Dermis microvascular lymphatic vessel endothelial cell (primary cell): ENCODE measurements around the gene KDM4C. TPM values are rescaled to one million over a fixed set of nuclear protein-coding genes. Genes with fewer than 3 reads are reported as not detected.
A peak's percentile ranks its signal among the peaks of the same experiment; 100 is the strongest.

ENCODE experiments used
- DNase-seq, 2 donors: peaks; one replicate each; pipeline versions ENCODE4 v3.0.0 to v3.0.0-alpha.2; 2010; ENCODE audit warnings: low read depth in 2 of 2
- total RNA-seq: library from RNA; depleted of rRNA; stranded (reverse); fragments of >200 nt; gene quantifications from 2 replicates; pipeline ENCODE4 v1.2.1, GENCODE V29; 2014

Gene KDM4C
- total RNA-seq, 1 donor from 2014 or later: 16.0 TPM

DNA sequence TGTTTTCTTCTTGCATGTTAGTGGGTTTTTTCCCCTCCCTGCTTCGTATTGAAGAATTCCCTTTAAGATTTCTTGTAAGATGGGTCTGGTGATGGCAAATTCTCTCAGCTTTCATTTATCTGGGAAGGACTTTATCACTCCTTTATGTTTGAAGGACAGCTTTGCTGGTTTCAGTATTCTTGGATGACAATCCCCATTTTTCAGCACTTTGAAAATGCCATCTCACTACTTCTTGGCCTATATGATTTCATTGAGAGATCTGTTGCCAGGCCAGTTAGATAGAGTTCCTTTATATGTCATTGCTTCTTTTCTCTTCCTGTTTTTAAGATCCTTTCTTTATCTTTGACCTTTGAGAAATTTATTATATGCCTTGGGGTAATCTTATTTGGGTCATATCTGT, 106.3 kb downstream of the KDM4C start:
- no peak for DNase-seq

- no peak for DNase-seq
Observed at GRCh38 chr9:6869081-6869948, 111.5 kb downstream of the KDM4C start.

DNA sequence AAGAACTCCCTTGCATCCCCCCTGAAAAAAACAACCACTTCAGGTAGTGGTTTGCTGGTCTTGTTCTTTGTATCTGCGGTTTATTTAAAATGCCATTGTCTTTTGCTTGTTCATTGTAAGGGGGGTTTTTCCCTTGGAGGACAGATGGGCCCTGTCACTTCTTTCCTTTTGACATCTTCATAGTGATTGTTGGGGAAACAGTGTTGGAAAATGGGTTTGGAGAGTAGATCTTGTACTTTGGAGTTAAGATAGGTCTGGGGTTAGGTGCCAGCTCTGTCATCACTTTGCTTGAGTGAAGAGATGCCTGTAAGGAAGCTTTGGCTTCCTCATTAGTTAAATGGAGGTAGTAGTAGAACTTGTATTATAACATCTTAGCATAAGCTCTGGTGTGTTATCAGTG, 112.4 kb downstream of the KDM4C start:
- no peak for DNase-seq

DNA sequence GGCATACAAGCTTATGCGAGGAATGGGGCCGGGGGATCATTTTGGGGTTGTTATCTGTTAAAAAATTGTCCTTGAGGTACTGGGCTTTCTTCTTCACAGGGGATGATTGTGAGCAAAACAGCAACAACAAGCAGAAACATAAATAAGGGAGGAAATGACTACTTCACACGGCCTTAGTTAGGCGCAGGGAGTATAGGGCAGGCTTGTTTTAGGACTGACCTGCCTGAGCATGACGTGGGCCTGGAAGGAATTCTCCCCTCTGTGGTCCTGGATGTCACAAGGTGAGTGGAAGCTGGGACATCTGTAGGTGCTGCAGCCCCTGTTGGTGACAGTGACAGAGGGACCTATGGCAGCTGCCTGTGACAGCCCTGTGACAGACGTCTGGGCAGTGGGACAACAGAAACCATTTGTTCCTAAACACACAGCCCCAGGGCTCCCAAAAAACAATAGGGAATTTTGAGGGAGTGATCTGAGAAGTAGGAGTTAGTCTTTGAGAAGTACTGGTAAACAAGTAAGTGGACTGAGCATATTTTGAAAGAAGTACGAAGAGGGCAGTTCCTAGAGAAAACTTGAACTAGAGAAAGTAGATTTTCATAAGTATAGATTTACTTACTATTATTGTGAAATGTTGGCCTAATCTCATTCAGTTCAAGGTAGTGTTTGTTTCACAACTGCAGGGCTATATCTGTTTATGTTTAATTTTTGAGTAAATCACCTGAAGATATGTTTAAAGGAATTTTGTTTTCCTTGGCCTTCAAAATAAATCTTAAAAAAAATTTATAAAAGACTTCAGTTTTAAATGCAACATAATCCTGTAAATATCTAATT, 113.1 kb downstream of the KDM4C start:
- DNase-seq: no peak

- peak; percentile 16 to 72 for DNase-seq
Observed at GRCh38 chr9:6873857-6874256, 116.1 kb downstream of the KDM4C start.

- no peak for DNase-seq
Observed at GRCh38 chr9:6876195-6876894, 118.6 kb downstream of the KDM4C start.

- no peak for DNase-seq
Observed at GRCh38 chr9:6877671-6878161, 119.9 kb downstream of the KDM4C start.

- no peak for DNase-seq
Observed at GRCh38 chr9:6880626-6881025, 122.9 kb downstream of the KDM4C start.

- no peak for DNase-seq
Observed at GRCh38 chr9:6884101-6884500, 126.3 kb downstream of the KDM4C start.

GRCh38 chr9:6884990-6885389, 127.2 kb downstream of the KDM4C start:
- no peak for DNase-seq

DNA sequence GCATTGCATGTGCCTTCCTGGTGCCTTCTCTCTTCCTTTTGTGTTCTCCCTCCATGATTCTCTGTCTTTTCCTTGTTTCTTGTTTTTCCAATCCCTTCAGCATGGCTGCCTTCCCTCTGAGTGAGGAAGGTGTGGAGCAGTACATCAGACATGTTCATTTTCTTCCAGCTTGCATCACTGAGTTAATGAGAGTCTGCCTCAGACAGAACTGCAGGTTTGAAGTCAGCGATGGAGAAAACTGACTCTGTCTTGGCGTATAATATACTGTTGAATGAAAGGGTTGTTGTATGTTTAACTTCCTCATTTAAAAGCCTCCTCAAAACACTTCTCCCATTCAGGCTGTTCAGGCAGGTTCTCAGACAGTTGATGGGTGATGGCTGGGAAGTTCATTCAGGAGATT, 129.3 kb downstream of the KDM4C start:
- DNase-seq: no peak

DNA sequence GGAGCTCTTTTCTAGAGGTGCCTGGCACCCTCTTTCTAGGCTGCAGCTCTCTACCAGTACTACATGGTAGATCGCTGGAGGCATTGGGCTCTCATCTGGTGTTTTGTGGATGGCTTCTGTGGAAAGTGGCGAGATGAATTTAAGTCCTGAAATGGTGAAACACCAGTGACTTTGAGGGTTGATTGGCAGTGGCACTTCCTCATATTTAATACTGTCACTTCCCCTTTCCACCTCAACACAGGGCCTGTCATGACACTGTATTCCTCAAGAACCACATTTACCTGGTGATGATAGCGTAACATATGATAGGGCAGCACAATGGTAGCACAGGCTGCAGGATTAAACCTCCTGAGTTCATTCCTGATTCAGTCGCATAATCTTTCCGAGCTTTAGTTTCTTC, 132.1 kb downstream of the KDM4C start:
- DNase-seq: no peak

DNA sequence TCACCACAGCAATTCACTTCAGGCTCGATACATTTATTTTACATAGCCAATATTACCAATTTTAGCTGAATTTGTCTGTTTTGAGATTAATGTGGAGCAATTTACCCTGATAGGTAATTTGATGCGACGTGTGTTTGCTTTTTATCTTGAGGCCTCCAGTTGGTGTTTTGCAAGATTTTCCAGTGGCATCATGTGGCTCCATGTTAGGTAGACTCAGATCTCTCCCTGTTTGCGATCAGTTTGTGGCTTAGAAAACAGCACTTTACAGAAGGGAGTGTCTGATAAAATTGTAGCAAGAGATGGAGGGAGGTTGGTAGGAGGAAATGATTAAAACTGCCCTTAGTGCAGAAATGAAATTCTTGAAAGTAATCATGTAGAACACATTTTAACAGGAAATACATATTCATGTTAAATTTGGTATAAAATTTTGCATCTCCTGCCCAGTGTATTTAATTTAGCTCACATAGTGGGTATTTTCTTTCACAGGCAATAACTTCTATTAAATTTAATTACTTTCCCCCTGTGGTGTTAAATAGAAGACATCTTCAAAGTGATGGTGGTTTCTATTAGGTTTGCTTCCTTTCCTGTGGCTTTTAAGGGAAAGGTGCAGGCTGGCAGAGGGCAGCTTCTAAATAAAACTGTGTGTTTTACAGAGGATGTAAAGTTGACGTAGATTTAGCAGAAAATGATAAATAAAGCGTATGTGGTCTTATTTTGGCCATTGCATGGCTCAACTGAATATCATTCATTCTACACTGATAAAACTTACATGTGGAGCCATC, 135.8 kb downstream of the KDM4C start:
- DNase-seq: no peak

GRCh38 chr9:6894135-6894534, 136.4 kb downstream of the KDM4C start:
- no peak for DNase-seq

GRCh38 chr9:6895754-6896153, 138.0 kb downstream of the KDM4C start:
- no peak for DNase-seq

- DNase-seq: peak in 1 of 2 donors; percentile 14
Observed at GRCh38 chr9:6896562-6896961, 138.8 kb downstream of the KDM4C start.

DNA sequence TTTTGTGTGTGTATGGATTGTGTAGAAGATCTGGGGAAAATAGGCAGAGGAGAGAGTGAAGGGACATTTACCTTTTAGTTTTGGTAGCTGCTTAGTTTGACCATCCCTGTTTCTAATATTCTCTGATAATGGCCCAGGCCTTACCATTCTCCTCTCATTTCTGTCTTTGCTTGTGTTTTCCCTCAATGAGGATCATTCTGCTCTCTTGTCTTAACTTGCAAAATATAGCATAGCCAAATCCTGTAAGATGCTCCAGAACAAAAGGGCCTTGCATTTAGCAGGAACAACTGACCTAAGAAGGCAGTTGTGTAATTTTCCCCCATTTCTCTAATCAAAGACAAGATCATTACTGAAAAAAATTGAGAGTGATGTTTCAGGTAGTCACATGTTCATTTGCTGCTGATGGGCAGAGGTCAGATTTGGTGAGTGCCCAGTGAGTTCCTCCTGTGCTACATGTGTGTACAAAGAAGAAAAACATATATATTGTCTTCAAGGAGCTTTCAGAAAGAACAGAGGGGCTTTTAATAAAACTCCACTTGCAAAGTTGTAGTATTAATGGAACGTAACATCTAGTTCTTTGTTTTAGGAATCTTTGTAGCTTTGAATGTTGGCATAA, 139.5 kb downstream of the KDM4C start:
- no peak for DNase-seq

DNA sequence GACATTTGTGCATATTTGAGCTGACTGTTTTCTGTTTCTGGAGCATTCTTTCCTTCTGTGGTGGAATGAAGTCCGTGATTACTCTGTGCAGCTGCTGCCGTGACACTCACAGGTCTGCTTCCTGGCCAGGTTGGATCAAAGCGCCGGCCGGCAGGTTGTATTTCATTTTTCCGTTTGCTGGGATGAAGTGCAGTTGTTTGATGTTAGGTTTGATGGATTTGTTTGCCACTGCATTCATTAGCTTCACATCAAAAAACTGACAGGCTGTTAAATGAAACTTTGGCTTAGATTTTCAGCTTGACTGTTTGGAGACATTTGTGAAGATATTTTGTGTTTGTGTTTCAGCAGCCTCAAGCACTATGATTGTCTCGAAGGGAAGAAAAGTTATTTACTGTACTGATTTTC, 140.1 kb downstream of the KDM4C start:
- DNase-seq: no peak

DNA sequence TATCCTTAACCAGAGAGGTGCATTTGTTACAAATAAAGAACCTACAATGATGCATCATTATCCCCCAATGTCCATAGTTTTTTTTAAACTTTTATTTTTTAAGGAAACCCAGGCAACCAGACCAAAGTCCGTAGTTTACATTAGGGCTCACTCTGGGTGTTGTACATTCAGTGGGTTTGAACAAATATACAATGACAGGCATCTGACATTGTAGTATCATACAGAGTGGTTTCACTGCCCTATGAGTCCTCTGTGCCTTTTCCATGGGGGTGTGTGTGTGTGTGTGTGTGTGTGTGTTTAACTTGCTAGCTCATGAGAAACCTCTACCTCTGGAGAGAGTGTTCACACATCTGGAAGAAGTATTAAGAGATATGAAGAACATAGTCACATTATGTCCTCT, 141.5 kb downstream of the KDM4C start:
- no peak for DNase-seq

DNA sequence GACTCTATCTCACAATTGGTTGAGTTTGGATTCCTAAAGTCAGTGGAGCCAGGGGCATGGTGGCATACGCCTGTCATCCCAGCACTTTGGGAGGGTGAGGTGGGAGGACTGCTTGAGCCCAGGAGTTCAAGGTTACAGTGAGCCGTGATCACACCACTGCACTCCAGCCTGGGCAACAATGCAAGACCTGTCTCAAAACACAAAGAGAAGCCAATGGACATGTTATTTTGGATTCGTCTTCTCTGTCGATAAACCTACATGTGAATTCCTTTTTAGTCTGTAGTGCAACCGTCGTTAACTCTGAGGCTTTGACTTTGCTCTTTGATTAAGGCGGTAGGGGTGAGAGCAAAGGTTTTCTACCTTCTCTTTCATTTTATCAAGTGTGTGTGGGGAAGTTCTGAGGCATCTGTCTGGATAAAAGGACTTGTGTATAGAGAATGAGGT, 142.7 kb downstream of the KDM4C start:
- DNase-seq: no peak

GRCh38 chr9:6901180-6901579, 143.4 kb downstream of the KDM4C start:
- DNase-seq: no peak
